Kidney epithelial cell (primary cell): ENCODE measurements around the gene ABHD12. TPM values are rescaled to one million over a fixed set of nuclear protein-coding genes. Genes with fewer than 3 reads are reported as not detected.

Source experiments
- DNase-seq: peaks from one replicate; pipeline ENCODE4 v3.0.0-alpha.2; 2010; ENCODE audit warnings: low read depth
- H3K27me3 ChIP-seq: 2 replicates; pipeline ENCODE4 v1.6.0; 2011; ENCODE audit warnings: low read length; ENCODE audit not compliant: control insufficient read depth, insufficient read depth
- H3K36me3 ChIP-seq: 2 replicates; pipeline ENCODE4 v1.5.1; 2011; ENCODE audit warnings: low read length; ENCODE audit not compliant: control insufficient read depth, insufficient read depth
- H3K4me3 ChIP-seq: 2 replicates; pipeline ENCODE4 v1.5.1; 2011; ENCODE audit warnings: low read depth, mild to moderate bottlenecking, control low read depth, low read length
- total RNA-seq: library from RNA; depleted of rRNA; stranded (reverse); fragments of >200 nt; gene quantifications from 2 replicates; pipeline ENCODE4 v1.2.3, GENCODE V29; 2015
- TF ChIP-seq, protein P1 (sequence below): IDR thresholded peaks from 2 replicates; pipeline ENCODE4 v1.5.1; 2011; ENCODE audit warnings: mild to moderate bottlenecking, moderate library complexity, low read length, control low read depth, inconsistent platforms; ENCODE audit not compliant: insufficient read depth, poor library complexity, severe bottlenecking

ABHD12 gene
- total RNA-seq: 75.1 and 88.3 TPM in 2 replicates

DNA sequence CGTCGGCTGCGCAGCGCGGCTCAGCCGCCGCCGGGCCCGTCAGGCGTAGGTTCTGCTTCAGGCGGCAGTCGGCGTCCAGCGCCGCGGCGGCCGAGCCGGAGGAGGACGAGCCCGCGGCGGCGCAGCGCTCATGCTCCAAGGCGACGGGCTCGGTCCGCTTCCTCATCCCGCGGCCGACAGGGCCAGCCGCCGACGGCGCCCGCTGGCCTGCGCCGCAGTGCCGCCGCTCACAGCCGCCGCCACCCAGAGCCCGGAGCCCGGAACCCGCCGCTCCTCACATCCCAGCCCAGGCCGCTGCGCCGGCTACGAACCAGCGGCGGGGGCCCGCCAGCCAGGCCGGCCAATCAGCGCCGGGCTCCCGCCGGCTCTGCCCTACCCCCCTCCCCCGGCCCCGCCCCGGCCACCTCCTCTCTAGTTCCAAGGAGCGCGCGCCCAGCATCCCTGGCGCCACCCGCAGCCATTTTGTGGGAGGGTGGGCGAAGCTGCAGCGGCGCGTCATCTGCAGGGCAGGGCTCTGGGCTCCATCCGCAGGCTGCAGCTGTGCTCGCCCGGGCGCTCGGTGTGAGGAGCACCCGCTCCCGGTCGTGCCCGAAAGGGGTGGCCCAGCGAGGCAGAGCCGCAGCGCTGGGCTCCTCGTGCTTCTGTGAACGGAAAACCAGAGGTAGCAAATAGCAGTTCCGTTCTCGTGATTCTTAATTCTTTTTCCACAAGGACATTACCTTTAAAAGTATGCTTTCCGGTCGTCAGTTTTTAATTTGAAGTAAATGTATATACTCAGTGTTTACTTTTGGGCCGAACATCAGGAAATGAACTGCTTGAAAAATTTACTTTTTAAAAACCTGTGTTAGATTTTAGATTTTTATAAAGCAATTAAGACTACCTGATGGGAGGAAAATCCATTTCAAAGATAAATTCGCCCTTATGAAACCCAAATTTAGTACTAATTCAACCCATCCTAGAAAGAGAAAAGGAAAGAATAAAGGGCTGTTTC, at the start of gene ABHD12:
Gene ABHD12, minus strand, starts transcription at position 298 of the 991 bp plus-strand sequence. Its CDS starts 132 bp downstream, at position 166.
- Histone ChIP-seq H3K36me3 (no peaks in the 10 kb centered on the region), H3K4me3 (peak within 1 kb of the TSS; percentile 93), H3K27me3 (no peaks in the 10 kb centered on the region)
- TF ChIP-seq, protein P1, sequence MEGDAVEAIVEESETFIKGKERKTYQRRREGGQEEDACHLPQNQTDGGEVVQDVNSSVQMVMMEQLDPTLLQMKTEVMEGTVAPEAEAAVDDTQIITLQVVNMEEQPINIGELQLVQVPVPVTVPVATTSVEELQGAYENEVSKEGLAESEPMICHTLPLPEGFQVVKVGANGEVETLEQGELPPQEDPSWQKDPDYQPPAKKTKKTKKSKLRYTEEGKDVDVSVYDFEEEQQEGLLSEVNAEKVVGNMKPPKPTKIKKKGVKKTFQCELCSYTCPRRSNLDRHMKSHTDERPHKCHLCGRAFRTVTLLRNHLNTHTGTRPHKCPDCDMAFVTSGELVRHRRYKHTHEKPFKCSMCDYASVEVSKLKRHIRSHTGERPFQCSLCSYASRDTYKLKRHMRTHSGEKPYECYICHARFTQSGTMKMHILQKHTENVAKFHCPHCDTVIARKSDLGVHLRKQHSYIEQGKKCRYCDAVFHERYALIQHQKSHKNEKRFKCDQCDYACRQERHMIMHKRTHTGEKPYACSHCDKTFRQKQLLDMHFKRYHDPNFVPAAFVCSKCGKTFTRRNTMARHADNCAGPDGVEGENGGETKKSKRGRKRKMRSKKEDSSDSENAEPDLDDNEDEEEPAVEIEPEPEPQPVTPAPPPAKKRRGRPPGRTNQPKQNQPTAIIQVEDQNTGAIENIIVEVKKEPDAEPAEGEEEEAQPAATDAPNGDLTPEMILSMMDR: no peak
- DNase-seq: peak; percentile 71

DNA sequence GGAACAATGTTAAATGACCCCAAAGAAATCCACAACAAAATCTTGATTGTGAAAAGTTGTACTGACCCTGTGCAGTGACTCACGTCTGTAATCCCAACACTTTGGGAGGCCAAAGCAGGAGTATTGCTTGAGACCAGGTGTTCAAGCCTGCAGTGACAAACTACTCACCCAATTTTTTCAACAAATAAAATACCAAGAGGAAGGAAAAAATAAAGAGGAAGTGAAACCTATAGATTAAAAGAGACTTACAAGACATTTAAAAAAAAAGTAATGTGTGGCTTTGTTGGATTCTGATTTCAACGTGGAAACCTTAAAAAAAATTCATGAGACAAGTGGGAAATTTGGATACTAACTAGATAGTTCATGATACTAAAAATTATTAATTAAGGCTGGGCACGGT, 48.7 kb upstream of the ABHD12 start:
- TF ChIP-seq, protein P1: no peak
- H3K4me3 ChIP-seq: no peak overlapping the region
- no peaks in the 10 kb centered on the region for H3K27me3 ChIP-seq
- no peaks in the 10 kb centered on the region for H3K36me3 ChIP-seq
- no peak for DNase-seq

DNA sequence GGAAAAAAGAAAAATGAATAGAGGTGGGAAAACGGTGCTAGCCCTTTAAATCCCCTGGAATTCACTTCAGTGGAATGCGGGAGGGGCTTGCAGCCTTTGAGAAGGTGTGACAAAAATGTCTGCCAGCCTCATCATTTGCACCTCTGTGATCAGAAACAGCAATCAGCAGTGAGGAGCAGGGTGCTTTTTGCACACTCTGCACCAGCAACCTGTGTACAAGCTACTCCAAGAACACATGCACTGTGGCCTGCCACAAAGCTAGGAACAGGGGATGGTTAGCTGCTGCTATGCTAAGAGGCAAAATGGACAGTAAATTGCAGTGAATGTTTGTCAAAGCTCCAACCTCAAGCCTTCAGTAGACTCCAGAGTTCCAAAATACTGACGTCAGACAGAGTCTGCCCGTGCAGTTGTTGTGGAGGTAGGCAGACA, 46.5 kb upstream of the ABHD12 start:
- no peak for DNase-seq

DNA sequence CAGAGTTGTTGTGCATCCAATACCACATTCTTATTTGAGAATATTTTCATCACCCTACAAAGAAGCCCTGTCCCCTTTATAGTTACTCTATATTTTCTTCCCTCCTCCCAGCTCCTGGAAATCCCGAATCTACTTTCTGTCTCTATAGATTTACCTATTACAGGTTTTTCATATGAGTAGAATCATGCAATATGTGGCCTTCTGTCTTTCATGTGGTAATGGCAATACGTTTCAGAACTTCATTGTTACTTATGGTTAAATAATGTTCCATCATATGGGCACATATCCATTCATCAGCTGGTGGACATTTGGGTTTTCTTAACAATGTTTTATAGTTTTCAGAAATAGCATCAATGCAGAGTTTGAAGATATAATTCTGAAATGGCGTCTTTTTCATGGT, 33.9 kb upstream of the ABHD12 start:
- no peaks in the 10 kb centered on the region for H3K36me3 ChIP-seq

More for the DNA sequence above, 46.5 kb upstream of the ABHD12 start:
- Histone ChIP-seq H3K4me3 (no peak overlapping the region), H3K27me3 (no peaks in the 10 kb centered on the region), H3K36me3 (no peaks in the 10 kb centered on the region)
- TF ChIP-seq, protein P1: no peak

DNA sequence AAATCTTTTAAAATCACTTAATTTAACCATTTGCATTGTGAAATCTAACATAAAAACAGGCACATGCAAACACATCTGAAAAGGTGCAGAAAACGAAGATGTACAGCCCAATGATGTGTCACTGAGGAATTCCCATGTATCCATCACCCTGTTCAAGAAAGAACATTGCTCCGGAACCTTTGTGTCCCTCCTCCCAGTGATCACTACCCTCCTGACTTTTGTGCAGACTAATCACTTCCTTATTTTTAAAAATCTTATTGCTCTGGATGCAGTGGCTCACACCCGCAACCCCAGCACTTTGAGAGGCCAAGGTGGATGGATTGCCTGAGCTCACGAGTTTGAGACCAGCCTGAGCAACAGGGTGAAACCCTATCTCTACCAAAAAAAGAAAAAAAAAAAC, 31.4 kb upstream of the ABHD12 start:
- H3K36me3 ChIP-seq: peaks cover 3% of the 10 kb centered on the region
- no peak overlapping the region for H3K4me3 ChIP-seq
- DNase-seq: no peak
- TF ChIP-seq, protein P1: no peak
- no peaks in the 10 kb centered on the region for H3K27me3 ChIP-seq

More for the DNA sequence above, 33.9 kb upstream of the ABHD12 start:
- no peaks in the 10 kb centered on the region for H3K27me3 ChIP-seq
- TF ChIP-seq, protein P1: no peak
- no peak for DNase-seq
- no peak overlapping the region for H3K4me3 ChIP-seq
